ENCODE measurements around the gene WWTR1.

WWTR1 gene

GRCh38 chr3:149620291-149621020 lies 37.4 kb downstream of the WWTR1 start:
- DNase-seq, result no peak

- DNase-seq, result no peak
These were observed 38.7 kb downstream of the WWTR1 start for GRCh38 chr3:149619136-149619535.

GRCh38 chr3:149618151-149619123 lies 39.4 kb downstream of the WWTR1 start:
- DNase-seq, result no peak

GRCh38 chr3:149615731-149616221 lies 42.0 kb downstream of the WWTR1 start:
- DNase-seq, result no peak

GRCh38 chr3:149613988-149614387 lies 43.8 kb downstream of the WWTR1 start:
- DNase-seq, result no peak

GRCh38 chr3:149612456-149612855 lies 45.4 kb downstream of the WWTR1 start:
- no peak for DNase-seq

GRCh38 chr3:149611149-149611548 lies 46.7 kb downstream of the WWTR1 start:
- no peak for DNase-seq

GRCh38 chr3:149610351-149611105 lies 47.3 kb downstream of the WWTR1 start:
- DNase-seq, result no peak

- DNase-seq, result no peak
These were observed 48.2 kb downstream of the WWTR1 start for GRCh38 chr3:149609595-149609994.

GRCh38 chr3:149608987-149609386 lies 48.8 kb downstream of the WWTR1 start:
- no peak for DNase-seq

- DNase-seq, result no peak
These were observed 51.9 kb downstream of the WWTR1 start for GRCh38 chr3:149605902-149606301.

GRCh38 chr3:149604125-149604875 lies 53.5 kb downstream of the WWTR1 start:
- DNase-seq, result no peak

- no peak for DNase-seq
These were observed 54.4 kb downstream of the WWTR1 start for GRCh38 chr3:149603126-149604074.

GRCh38 chr3:149600634-149601033 lies 57.2 kb downstream of the WWTR1 start:
- DNase-seq, result no peak

- DNase-seq, result no peak
These were observed 58.6 kb downstream of the WWTR1 start for GRCh38 chr3:149599236-149599635.

- DNase-seq, result no peak
These were observed 61.6 kb downstream of the WWTR1 start for GRCh38 chr3:149596134-149596770.

- no peak for DNase-seq
These were observed 64.2 kb downstream of the WWTR1 start for GRCh38 chr3:149593418-149594160.

- no peak for DNase-seq
These were observed 65.0 kb downstream of the WWTR1 start for GRCh38 chr3:149592758-149593240.

- DNase-seq, result no peak
These were observed 67.0 kb downstream of the WWTR1 start for GRCh38 chr3:149590691-149591441.
